Measurements from ENCODE around the gene PFDN1. TPM values are rescaled to one million over a fixed set of nuclear protein-coding genes. Genes with fewer than 3 reads are reported as not detected.

Gene PFDN1
- total RNA-seq, 1 donor from 2014 or later, result 68.7 TPM

- ATAC-seq (ENCODE audit: poor library complexity) (no peak), DNase-seq (no peak)
- intact Hi-C loops (cut with DNase I), result no loop called here
These were observed 32.9 kb downstream of the PFDN1 start for GRCh38 chr5:140270008-140270407.

GRCh38 chr5:140267559-140268018 lies 35.3 kb downstream of the PFDN1 start:
- intact Hi-C loops (cut with DNase I), result no loop called here
- no peak for DNase-seq
- ATAC-seq (ENCODE audit: poor library complexity), result peak; percentile 65

GRCh38 chr5:140267201-140267540 lies 35.7 kb downstream of the PFDN1 start:
- ATAC-seq (ENCODE audit: poor library complexity), result no peak

GRCh38 chr5:140266471-140267200 lies 36.3 kb downstream of the PFDN1 start:
- DNase-seq, result no peak
- no peak for ATAC-seq (ENCODE audit: poor library complexity)
- intact Hi-C loops (cut with DNase I), result no loop called here

More at GRCh38 chr5:140267201-140267540, 35.7 kb downstream of the PFDN1 start:
- intact Hi-C loops (cut with DNase I), result no loop called here
- DNase-seq, result no peak

GRCh38 chr5:140265845-140266244 lies 37.1 kb downstream of the PFDN1 start:
- intact Hi-C loops (cut with DNase I), result no loop called here
- ATAC-seq (ENCODE audit: poor library complexity) (no peak), DNase-seq (no peak)

GRCh38 chr5:140262839-140263238 lies 40.1 kb downstream of the PFDN1 start:
- intact Hi-C loops (cut with DNase I), result no loop called here
- no peak for DNase-seq
- ATAC-seq (ENCODE audit: poor library complexity), result no peak

- intact Hi-C loops (cut with DNase I), result no loop called here
- ATAC-seq (ENCODE audit: poor library complexity), result peak; percentile 7
- no peak for DNase-seq
These were observed 40.7 kb downstream of the PFDN1 start for GRCh38 chr5:140262221-140262620.

- DNase-seq (peak; percentile 74), ATAC-seq (ENCODE audit: poor library complexity) (peak; percentile 95)
- intact Hi-C loops (cut with DNase I), result no loop called here
These were observed 41.3 kb downstream of the PFDN1 start for GRCh38 chr5:140261403-140262171.

- DNase-seq (no peak), ATAC-seq (ENCODE audit: poor library complexity) (no peak)
- intact Hi-C loops (cut with DNase I), result no loop called here
These were observed 42.7 kb downstream of the PFDN1 start for GRCh38 chr5:140260089-140260656.

GRCh38 chr5:140259500-140259899 lies 43.4 kb downstream of the PFDN1 start:
- DNase-seq (no peak), ATAC-seq (ENCODE audit: poor library complexity) (no peak)
- intact Hi-C loops (cut with DNase I), result no loop called here

- intact Hi-C loops (cut with DNase I), result no loop called here
- DNase-seq, result no peak
These were observed 44.0 kb downstream of the PFDN1 start for GRCh38 chr5:140258873-140259272.

GRCh38 chr5:140258016-140258415 lies 44.9 kb downstream of the PFDN1 start:
- ATAC-seq (ENCODE audit: poor library complexity), result no peak
- intact Hi-C loops (cut with DNase I), result no loop called here
- no peak for DNase-seq

More at GRCh38 chr5:140258873-140259272, 44.0 kb downstream of the PFDN1 start:
- ATAC-seq (ENCODE audit: poor library complexity), result no peak

GRCh38 chr5:140256726-140257125 lies 46.2 kb downstream of the PFDN1 start:
- DNase-seq (no peak), ATAC-seq (ENCODE audit: poor library complexity) (no peak)
- intact Hi-C loops (cut with DNase I), result no loop called here

GRCh38 chr5:140255460-140256157 lies 47.3 kb downstream of the PFDN1 start:
- DNase-seq (no peak), ATAC-seq (ENCODE audit: poor library complexity) (no peak)
- intact Hi-C loops (cut with DNase I), result no loop called here

GRCh38 chr5:140253985-140254384 lies 48.9 kb downstream of the PFDN1 start:
- DNase-seq, result no peak
- ATAC-seq (ENCODE audit: poor library complexity), result peak; percentile 50

GRCh38 chr5:140252470-140253126 lies 50.3 kb downstream of the PFDN1 start:
- no peak for ATAC-seq (ENCODE audit: poor library complexity)
- no peak for DNase-seq
- intact Hi-C loops (cut with DNase I), result no loop called here

More at GRCh38 chr5:140253985-140254384, 48.9 kb downstream of the PFDN1 start:
- intact Hi-C loops (cut with DNase I), result no loop called here

GRCh38 chr5:140251527-140251973 lies 51.4 kb downstream of the PFDN1 start:
- DNase-seq (no peak), ATAC-seq (ENCODE audit: poor library complexity) (no peak)
- intact Hi-C loops (cut with DNase I), result no loop called here

- intact Hi-C loops (cut with DNase I), result no loop called here
- DNase-seq, result no peak
- ATAC-seq (ENCODE audit: poor library complexity), result no peak
These were observed 52.5 kb downstream of the PFDN1 start for GRCh38 chr5:140250386-140250785.

- no peak for DNase-seq
- intact Hi-C loops (cut with DNase I), result no loop called here
- no peak for ATAC-seq (ENCODE audit: poor library complexity)
These were observed 53.4 kb downstream of the PFDN1 start for GRCh38 chr5:140249536-140249935.

Measured in Right ventricle myocardium superior (tissue), 1 donor.